Keratinocyte (primary cell): ENCODE measurements around the gene TTC39B.

Experiments used
- EZH2 ChIP-seq: IDR thresholded peaks from one replicate; pipeline ENCODE4 v1.6.1; 2012; ENCODE audit warnings: inconsistent platforms, mild to moderate bottlenecking, low read length, moderate library complexity
- TF ChIP-seq, protein P1 (sequence below), 3 experiments: IDR thresholded peaks in 1 of 3; conservative IDR thresholded peaks in 1 of 3; optimal IDR thresholded peaks in 1 of 3; 2 replicates in 2 of 3; 3 replicates in 1 of 3; pipeline versions ENCODE3 to v1.5.1; 2011; ENCODE audit warnings: low read length in 3 of 3, mild to moderate bottlenecking in 3 of 3, moderate library complexity in 2 of 3, control low read depth in 1 of 3, inconsistent platforms in 1 of 3; ENCODE audit not compliant: insufficient read depth in 2 of 3; ENCODE audit errors: extremely low read depth in 1 of 3

DNA sequence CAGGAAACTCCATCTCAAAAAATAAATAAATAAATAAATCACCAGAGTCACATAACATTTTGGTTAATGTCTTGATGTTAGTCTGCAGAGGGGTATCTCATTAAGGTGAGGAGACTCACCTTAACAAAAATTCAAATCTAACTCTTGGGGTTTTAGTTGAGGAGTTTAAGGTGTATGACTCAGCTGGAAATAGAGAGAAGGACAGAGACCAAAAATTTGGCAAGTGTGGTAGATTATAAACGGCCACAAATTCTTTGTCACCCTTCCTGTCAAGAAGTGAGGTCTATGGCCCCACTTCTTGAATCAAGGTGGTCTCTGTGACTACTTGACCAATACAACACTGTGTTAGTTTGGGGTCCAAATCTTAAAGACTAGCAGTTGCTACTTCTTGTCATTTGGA is 60.8 kb downstream of the TTC39B start:
- TF ChIP-seq, protein P1, sequence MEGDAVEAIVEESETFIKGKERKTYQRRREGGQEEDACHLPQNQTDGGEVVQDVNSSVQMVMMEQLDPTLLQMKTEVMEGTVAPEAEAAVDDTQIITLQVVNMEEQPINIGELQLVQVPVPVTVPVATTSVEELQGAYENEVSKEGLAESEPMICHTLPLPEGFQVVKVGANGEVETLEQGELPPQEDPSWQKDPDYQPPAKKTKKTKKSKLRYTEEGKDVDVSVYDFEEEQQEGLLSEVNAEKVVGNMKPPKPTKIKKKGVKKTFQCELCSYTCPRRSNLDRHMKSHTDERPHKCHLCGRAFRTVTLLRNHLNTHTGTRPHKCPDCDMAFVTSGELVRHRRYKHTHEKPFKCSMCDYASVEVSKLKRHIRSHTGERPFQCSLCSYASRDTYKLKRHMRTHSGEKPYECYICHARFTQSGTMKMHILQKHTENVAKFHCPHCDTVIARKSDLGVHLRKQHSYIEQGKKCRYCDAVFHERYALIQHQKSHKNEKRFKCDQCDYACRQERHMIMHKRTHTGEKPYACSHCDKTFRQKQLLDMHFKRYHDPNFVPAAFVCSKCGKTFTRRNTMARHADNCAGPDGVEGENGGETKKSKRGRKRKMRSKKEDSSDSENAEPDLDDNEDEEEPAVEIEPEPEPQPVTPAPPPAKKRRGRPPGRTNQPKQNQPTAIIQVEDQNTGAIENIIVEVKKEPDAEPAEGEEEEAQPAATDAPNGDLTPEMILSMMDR (optimal IDR thresholded peaks at IDR 0.05 in 1 of 3, IDR thresholded peaks at IDR 0.05 in 1 of 3, conservative IDR thresholded peaks at IDR 0.05 in 1 of 3; ENCODE audit: extremely low read depth in 1 of 3, insufficient read depth in 2 of 3, low read length in 3 of 3) = no peak
- TF ChIP-seq EZH2 = no peak
